LNCaP clone FGC (cell line): ENCODE results near the gene PNO1.

Experiments used
- DNase-seq: peaks from one replicate; pipeline ENCODE4 v3.0.0-alpha.2; 2011; ENCODE audit warnings: low read depth
- H3K4me3 ChIP-seq: 2 replicates; pipeline ENCODE4 v1.5.1; 2011; ENCODE audit warnings: mild to moderate bottlenecking, low read depth, low read length, control low read depth
- CTCF ChIP-seq: IDR thresholded peaks from 2 replicates; pipeline ENCODE4 v1.5.1; 2012; ENCODE audit warnings: mild to moderate bottlenecking; ENCODE audit not compliant: control insufficient read depth, insufficient read depth; ENCODE audit errors: extremely low read depth

Gene PNO1

GRCh38 chr2:68134120-68134519 is 23.6 kb upstream of the PNO1 start:
- H3K4me3 ChIP-seq, result no peak overlapping the region
- no peak for TF ChIP-seq CTCF
- DNase-seq, result no peak

DNA sequence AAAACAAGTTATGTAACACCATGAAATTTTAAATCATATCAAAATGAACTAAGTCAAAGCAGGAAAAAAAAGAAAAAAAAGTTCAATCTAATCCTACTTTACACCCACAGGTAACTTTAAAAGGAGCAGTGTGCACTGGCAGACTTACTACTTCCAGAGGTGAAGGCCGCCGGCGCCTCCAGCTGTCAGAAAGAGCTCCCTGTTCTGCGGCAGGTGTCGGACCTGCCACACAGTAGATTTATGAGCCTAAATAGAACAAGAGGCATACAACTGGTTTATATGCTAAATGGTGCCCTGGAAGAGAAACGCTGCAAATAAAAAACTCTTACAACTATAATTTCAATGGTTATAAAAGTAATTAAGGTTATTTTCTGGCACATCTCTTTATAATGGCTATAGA is 23.1 kb upstream of the PNO1 start:
- DNase-seq, result no peak
- H3K4me3 ChIP-seq, result no peak overlapping the region
- TF ChIP-seq CTCF, result no peak

DNA sequence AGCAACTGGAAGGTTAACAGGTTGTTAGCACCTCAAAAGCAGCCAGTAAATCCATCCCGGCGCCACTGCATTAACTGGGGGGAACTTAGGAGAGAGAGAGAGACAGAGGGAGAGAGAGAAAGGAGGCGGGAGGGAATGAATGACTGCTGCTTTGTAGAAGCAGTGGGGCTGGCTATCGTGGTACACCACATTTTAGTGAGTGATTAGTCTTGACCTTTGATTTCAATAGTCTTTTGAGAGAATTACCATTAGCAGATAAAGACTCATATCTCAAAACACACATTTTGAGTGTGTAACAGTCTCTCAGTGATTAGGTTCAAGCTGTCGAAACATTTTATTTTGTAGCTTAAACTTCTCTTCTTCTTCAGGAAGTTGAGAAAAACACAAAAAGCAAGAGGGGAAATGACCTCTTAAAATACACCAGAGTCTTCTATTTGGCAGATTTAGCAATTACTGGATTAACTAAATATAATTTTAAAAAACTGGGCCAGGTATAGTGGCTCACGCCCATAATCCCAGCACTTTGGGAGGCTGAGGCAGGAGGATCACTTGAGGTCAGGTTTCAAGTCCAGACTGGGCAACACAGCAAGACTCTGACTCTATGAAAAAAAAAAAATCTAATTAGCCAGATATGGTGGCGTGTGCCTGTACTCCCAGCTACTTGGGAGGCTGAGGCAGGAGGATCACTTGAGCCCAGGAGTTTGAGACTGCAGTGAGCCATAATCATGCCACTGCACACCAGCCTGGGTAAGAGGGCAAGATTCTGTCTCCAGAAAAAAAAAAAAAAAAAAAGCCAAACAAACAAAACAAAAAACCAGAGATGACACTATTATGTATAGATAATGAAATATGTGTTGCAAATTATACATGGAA is 22.0 kb upstream of the PNO1 start:
- no peak for TF ChIP-seq CTCF
- no peak for DNase-seq
- no peak overlapping the region for H3K4me3 ChIP-seq

DNA sequence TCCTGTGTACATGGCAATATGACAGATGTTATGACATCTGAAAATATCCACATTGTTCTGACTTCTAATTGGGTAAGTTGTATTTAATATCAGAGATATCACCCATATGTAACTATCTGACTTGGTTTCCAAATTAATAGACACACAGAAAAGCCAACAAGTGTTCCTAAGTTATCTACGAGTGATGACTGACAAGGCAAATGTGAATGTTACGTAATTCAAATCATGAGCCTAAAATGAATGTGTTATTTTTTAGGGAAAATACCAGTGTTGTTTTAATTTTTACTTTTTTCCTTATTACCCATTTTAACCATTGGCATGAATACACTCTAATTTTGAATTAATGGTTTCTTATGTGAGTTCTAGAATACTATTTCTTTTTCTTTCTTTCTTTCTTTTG is 15.8 kb upstream of the PNO1 start:
- no peak for TF ChIP-seq CTCF
- no peak for DNase-seq
- no peak overlapping the region for H3K4me3 ChIP-seq

- TF ChIP-seq CTCF, result no peak
- no peak for DNase-seq
- H3K4me3 ChIP-seq, result no peak overlapping the region
Observed at GRCh38 chr2:68151037-68151436, 6.7 kb upstream of the PNO1 start.

DNA sequence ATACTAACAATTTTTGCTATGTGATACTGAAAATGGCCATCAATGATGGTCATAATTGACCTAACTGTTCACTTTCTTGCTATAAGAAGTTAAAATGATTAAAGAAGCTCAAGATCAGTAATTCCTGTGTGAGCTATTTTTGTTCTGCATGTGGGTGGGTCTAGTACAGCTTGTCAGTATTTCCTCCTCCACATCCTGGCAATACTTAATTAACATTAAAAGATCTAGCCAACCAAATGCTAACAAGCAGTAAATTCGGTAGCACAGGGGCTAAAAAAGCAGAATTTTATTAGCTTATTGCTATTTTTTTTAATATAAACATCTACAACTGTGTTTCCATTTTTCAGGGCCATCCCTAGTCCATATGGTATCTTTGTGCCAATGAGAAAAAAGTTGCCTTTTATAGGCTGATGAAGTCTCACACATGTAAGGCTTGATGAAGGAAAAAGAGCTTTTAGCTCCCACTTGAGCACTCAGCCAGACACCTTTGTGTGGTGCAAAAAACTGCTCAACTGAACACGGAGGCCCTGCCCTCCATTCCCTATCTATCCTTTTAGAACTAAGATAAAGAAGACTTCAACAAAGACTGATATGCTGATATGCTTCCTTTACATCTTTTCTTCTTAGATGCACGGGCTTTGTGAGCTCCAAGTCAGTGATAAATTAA is 4.9 kb upstream of the PNO1 start:
- no peak for DNase-seq
- no peak overlapping the region for H3K4me3 ChIP-seq
- no peak for TF ChIP-seq CTCF
